HTERT RPE-1 (cell line): Measurements from ENCODE around the gene KCNN1.
"Not testable (repeated sequence)": the region's sequence is repeated elsewhere in the genome, so short reads cannot be mapped to it uniquely, and the experiment has no call there.

Source experiments
- in situ Hi-C: fragments of 300-500 bp; cut with MboI; formaldehyde crosslinking; loops from 4 replicates; pipeline ENCODE4 v1.14.3; 2020; ENCODE audit warnings: low sequenced_read_pairs

The KCNN1 gene

DNA sequence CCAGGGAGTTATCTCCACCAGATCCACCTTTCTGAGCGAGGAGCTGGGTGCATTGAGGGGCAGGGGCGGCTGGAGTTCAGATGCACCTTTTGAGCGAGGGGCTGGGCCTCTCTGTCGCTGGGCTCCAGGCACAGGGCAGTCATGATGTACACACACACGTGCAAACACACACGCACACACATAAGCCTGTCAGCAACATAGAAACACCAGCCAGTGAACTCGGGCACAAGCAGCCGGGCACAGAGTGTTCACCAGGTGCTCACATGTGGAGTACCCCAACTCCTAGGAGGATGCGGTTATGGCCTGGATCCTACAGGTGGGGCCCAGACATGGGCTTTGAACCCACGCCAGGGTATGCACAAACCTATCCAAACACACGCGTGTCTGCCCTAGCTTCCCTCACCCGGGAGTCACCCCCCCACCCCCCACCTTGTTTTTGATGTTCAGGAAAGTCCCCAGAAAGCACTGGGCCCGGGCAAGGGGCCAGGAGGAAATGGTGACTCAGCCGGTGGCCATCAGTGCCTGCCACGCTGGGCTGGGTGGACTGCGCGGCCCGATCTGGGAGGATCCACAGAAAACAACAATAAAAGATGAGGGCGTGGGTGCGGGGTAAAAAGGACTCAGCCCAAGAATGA is 54.3 kb downstream of the KCNN1 start:
- in situ Hi-C loops, result no loop called here

- in situ Hi-C loops, result no loop called here
Observed at GRCh38 chr19:18023622-18024251, 56.8 kb downstream of the KCNN1 start.

DNA sequence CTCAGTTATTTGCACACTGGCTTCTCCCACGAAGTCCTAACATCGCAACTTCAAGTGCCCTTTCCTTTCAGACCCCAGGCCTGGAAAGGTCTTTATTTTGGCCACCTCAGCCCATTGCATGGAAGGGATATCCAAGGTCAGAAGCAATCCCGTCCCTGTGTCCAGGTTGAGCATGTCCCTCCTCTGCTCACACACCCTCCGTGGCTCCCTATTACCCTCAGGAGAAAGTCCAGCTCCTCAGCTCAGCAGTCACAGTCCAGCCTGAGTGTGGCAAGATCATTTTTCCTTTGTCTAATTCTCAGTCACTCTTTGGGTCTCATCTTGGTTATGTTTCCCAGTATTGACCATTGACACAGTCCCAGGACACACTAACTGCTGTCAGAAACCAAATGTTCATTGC is 60.2 kb downstream of the KCNN1 start:
- in situ Hi-C loops, result no loop called here

- in situ Hi-C loops, result no loop called here
Observed at GRCh38 chr19:18029617-18030338, 62.9 kb downstream of the KCNN1 start.

DNA sequence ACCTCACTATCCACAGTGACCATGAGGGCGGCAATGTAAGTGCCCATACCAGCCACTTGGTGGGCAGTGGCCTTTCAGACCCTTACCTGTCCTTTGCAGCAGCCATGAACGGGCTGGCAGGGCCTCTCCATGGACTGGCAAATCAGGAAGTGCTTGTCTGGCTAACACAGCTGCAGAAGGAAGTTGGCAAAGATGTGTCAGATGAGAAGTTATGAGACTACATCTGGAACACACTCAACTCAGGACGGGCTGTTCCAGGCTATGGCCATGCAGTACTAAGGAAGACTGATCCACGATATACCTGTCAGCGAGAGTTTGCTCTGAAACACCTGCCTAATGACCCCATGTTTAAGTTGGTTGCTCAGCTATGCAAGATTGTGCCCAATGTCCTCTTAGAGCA is 64.5 kb downstream of the KCNN1 start:
- in situ Hi-C loops, result not testable (repeated sequence)

DNA sequence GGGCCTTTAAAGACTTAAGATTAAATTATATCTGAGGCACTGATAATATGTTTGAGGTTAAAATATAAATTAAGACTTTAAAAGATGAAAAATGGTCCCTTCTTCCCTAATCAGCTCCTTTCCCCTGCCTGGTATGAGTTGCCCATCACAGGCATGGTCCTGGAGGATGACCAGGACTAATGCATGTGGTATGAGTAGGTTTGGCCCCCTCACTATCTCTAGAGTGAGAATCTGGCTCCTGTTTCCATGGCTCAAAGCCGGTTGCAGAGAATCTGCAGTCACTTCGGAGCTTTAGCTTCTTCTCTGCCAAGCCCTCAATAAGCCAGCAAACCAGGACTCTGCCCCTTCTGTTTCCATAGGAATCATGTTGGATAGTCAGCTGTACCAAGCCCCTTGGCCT is 65.2 kb downstream of the KCNN1 start:
- in situ Hi-C loops, result not testable (repeated sequence)

GRCh38 chr19:18041054-18041453 is 74.1 kb downstream of the KCNN1 start:
- in situ Hi-C loops, result no loop called here

DNA sequence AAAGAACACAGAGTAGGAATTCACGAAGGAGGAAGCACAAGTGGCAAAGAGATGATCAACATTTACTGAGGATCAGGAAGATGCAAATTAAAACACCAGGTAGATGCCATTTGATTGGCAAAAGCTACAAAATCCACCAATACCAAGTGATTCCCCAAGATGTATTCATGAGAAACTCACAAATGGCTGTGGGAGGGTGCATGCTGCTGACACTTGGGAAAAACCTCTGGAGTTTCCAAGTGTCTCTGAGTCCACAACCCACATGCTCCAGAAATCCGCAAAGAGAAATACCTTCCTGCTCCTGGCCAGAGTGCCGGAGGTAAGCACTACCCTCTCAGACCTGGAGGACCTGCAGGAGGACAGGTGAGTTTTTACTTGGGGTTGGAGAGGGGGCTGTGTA is 76.8 kb downstream of the KCNN1 start:
- in situ Hi-C loops, result no loop called here

- in situ Hi-C loops, result no loop called here
Observed at GRCh38 chr19:18044825-18045304, 78.0 kb downstream of the KCNN1 start.

DNA sequence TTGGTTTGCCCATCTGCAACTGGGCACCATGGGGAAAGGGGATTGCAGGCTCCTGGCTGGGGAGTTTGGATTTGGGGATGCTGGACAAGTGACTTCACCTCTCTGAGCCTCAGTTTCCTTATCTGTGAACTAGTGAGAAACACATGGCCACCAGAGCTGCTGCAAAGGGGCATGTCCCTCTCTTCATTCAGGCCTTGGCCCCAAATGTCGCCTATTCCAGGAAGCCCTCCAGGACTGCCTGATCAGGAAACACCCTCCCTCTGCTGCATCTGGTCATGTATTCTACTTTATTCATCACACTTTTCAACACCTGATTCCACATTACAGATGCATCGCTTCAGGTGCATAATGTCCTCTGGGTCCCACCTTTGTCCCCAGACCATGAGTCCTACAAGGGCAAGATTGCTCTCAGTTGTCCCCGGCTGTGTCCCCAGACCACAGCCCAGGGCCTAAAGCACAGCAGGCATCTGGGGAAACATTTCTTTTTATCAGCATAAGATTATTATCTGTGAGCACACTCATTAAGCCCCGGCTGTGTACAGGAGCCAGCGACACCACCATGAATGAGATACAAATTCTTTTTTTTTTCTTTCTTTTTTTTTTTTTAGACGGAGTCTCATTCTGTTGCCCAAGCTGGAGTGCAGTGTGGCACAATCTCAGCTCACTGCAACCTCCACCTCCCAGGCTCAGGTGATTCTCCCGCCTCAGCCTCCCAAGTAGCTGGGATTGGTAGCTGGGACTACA is 78.6 kb downstream of the KCNN1 start:
- in situ Hi-C loops, result no loop called here

DNA sequence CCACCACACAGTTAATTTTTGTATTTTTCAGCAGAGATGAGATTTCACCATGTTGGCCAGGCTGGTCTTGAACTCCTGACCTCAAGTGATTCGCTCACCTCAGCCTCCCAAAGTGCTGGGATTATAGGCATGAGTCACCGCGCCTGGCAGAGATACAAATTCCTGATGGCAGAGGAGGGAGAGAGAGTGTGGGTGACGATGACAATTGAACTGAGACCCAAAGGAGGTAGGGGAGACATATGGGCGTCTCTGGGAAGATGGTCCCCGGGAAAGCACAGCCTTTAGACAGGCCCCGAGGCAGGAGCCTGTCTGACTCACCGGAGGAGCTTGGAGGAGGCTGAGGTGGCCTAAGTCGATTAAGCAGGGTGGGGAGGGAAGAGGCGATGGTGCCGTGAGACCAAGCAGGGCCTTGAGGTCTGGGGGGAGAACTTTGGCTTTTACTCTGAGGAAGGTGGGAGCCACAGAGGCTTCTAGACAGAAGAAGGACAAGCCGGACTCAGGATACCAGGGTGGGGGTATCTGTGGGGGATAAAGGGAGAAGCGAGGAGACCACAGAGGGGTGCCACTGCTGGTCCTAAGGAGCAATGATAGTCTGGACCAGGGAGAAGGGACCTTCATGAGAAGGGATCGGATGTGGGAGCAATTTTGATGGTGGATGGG is 79.3 kb downstream of the KCNN1 start:
- in situ Hi-C loops, result no loop called here

GRCh38 chr19:18049385-18049784 is 82.5 kb downstream of the KCNN1 start:
- in situ Hi-C loops, result no loop called here
